Measurements from ENCODE around the gene ARRB2.

ARRB2 gene

DNA sequence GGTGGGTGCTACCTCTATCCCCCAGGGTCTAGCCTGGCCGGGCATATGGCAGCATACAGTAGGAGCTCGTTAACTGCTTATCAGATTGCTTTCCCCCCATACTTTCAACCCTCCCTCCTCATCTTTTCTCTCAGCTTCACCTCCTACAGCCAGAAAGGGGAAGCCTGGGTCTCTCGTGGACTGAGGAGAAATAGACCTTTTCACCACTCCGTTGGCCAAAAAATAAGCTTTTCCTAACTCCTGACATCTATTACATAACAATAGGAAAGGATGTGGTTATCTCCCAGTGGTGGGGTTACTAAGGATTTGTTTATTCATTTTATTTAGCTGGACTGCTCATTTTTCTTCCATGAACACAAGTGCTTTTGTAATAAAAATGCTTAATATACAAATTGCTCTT, 38.3 kb downstream of the ARRB2 start:
- in situ Hi-C loops (cut with MboI; ENCODE audit: low sequenced_read_pairs) = no loop called here

DNA sequence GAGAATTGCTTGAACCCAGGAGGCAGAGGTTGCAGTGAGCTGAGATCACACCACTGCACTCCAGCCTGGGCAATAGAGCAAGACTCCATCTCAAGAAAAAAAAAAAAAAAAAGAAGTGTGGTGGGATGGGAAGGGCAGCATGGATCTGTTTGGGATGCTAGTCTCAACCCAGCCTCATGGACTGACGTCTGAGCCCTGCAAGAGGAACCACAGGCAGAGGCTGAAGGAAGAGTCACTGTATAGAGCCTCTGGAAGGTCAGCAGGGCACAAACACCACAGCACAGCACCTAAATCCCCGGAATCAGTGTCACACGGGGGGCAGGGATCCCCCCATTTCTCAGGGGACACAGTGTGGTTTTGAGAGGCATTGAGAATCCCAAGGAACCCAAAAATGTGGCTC, 40.2 kb downstream of the ARRB2 start:
- in situ Hi-C loops (cut with MboI; ENCODE audit: low sequenced_read_pairs) = no loop called here

- in situ Hi-C loops (cut with MboI; ENCODE audit: low sequenced_read_pairs) = no loop called here
Measured at GRCh38 chr17:4751932-4752331, 41.5 kb downstream of the ARRB2 start.

DNA sequence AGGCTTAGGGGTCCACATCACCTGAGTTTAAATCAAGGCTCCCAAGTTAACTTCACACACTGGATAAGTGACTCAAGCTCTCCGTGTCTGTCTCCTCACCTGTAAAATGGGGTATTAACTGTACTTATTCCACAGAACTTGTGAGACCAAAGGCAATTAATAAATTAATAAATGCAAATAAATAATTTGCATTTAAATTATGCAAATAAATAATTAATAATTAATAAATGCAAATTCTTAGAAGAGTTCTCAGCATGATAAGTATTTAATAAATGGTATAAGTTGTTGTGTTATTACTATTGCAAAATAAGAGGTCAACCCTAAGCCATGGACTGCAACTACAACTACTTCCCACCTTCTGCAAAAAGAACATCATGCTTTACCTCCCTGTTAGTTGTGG, 43.0 kb downstream of the ARRB2 start:
- in situ Hi-C loops (cut with MboI; ENCODE audit: low sequenced_read_pairs) = no loop called here

DNA sequence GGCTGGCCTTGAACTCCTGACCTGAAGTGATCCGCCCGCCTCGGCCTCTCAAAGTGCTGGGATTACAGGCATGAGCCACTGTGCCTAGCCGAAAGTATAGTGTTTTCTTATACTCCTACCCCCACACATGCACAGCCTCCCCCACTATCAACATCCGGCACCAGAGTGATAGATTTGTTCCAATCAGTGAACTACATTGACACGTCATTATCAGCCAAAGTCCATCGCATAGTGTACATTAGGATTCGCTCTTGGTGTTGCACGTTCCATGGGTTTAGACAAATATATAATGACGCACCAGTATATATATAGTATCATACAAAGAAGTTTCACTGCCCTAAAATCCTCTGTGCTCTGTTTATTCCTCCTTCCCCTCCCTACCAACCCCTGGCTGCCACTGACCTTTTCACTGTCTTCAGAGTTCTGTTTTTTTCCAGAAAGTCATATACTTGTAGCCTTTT, 49.4 kb downstream of the ARRB2 start:
- in situ Hi-C loops (cut with MboI; ENCODE audit: low sequenced_read_pairs) = no loop called here

- in situ Hi-C loops (cut with MboI; ENCODE audit: low sequenced_read_pairs) = no loop called here
Measured at GRCh38 chr17:4764595-4764994, 54.2 kb downstream of the ARRB2 start.

DNA sequence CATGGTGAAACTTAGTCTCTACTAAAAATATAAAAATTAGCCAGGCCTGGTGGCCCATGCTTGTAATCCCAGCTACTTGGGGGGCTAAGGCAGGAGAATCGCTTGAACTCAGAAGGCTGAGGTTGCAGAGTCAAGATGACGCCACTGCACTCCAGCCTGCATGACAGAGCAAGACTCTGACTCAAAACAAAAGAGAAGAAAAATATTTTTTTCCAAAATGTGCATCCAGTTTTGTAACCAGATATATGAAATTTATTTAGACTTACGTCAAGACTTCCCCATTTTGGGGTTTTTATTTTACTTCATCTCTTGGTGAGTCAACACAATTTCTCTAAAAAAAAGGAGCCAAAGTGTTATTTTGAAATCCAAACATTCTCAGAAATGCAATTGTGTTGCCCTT, 55.8 kb downstream of the ARRB2 start:
- in situ Hi-C loops (cut with MboI; ENCODE audit: low sequenced_read_pairs) = no loop called here

DNA sequence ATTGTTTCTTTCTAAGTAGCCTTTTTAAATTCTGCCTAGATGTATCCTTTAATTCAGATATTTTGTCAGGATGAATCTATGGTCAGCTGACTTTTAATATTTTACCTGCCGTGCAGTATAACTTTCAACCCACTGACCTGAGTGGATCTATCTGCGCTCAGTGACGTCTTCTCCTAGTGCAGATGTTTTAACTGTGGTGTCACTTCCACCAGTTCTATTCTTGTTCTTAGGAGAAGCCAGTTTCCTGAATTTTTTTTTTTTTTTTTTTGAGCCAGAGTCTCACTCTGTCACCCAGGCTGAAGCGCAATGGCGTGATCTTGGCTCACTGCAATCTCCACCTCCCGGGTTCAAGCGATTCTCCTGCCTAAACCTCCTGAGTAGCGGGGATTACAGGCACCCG, 56.3 kb downstream of the ARRB2 start:
- in situ Hi-C loops (cut with MboI; ENCODE audit: low sequenced_read_pairs) = no loop called here

GRCh38 chr17:4768298-4768697, 57.9 kb downstream of the ARRB2 start:
- in situ Hi-C loops (cut with MboI; ENCODE audit: low sequenced_read_pairs) = no loop called here

DNA sequence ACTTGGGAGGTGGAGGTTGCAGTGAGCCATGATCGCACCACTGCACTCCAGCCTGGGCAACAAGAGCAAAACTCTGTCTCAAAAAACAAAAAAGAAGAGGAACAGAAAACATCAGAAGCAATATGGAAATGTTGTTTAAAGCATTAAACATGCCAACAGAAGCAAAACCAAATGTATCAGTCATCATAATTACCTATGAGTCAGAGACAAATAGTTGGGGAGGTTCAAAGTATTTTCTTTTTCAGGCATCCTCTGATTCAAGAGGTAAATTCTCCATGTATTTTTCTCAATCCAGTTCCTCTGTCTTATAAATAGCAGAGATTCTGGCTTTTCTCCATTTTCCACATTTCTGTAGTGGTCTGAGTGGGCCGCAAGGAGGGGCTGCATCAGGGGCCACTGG, 59.2 kb downstream of the ARRB2 start:
- in situ Hi-C loops (cut with MboI; ENCODE audit: low sequenced_read_pairs) = no loop called here
